GM23338 (cell line): Measurements from ENCODE around the gene ADAT3.

Experiments
- CTCF ChIP-seq, 2 experiments: fragments of 200-600 bp in 1 of 2; sonication (generic) in 1 of 2; conservative IDR thresholded peaks; 2 replicates each; pipeline versions ENCODE4 v1.5.1 to v1.6.1; 2016 to 2017; ENCODE audit warnings: antibody characterized with exemption in 2 of 2, low read depth in 2 of 2, mild to moderate bottlenecking in 2 of 2, moderate library complexity in 1 of 2
- ETS1 ChIP-seq: IDR thresholded peaks from 2 replicates; pipeline ENCODE4 v1.6.1; 2016; ENCODE audit warnings: antibody characterized with exemption
- EZH2 ChIP-seq: fragments of 200-600 bp; sonication (generic); IDR thresholded peaks from one replicate; pipeline ENCODE4 v1.8.0; 2017; ENCODE audit warnings: antibody characterized with exemption, mild to moderate bottlenecking, low read depth; ENCODE audit not compliant: unreplicated experiment
- EZH2phosphoT487 ChIP-seq: fragments of 200-600 bp; sonication (generic); IDR thresholded peaks from one replicate; pipeline ENCODE4 v1.8.1; 2018; ENCODE audit warnings: antibody characterized with exemption; ENCODE audit not compliant: unreplicated experiment
- JUNB ChIP-seq: IDR thresholded peaks from one replicate; pipeline ENCODE4 v1.6.1; 2016; ENCODE audit warnings: antibody characterized with exemption; ENCODE audit not compliant: unreplicated experiment
- NANOG ChIP-seq: IDR thresholded peaks from 2 replicates; pipeline ENCODE4 v1.6.1; 2016; ENCODE audit warnings: antibody characterized with exemption, borderline replicate concordance
- POLR2AphosphoS5 ChIP-seq: IDR thresholded peaks from 2 replicates; pipeline ENCODE4 v1.6.1; 2016; ENCODE audit warnings: antibody characterized with exemption, low read depth
- REST ChIP-seq: IDR thresholded peaks from one replicate; pipeline ENCODE4 v1.6.1; 2018; ENCODE audit warnings: antibody characterized with exemption; ENCODE audit not compliant: unreplicated experiment
- ZNF331 ChIP-seq: fragments of 250-450 bp; sonication (Bioruptor Pico); IDR thresholded peaks from 2 replicates; pipeline ENCODE4 v1.5.0; 2020; ENCODE audit warnings: low read depth, mild to moderate bottlenecking, moderate library complexity
- ZNF462 ChIP-seq: fragments of 250-450 bp; sonication (Bioruptor Pico); IDR thresholded peaks from 2 replicates; pipeline ENCODE4 v1.5.0; 2020; ENCODE audit warnings: mild to moderate bottlenecking, moderate library complexity

GRCh38 chr19:1953037-1953436, 47.8 kb downstream of the ADAT3 start:
- TF ChIP-seq CTCF (conservative IDR thresholded peaks at IDR 0.05; ENCODE audit: low read depth in 2 of 2) (no peak), EZH2phosphoT487 (no peak), EZH2 (no peak), ZNF331 (CRISPR knock-in tag) (no peak), POLR2AphosphoS5 (no peak), REST (no peak), NANOG (no peak), JUNB (no peak), ETS1 (no peak), ZNF462 (CRISPR knock-in tag) (no peak)
